Stimulated activated naive CD4-positive, alpha-beta T cell (primary cell): Measurements from ENCODE around the gene OR51F2.
"Not testable (repeated sequence)": the region's sequence is repeated elsewhere in the genome, so short reads cannot be mapped to it uniquely, and the experiment has no call there.

ENCODE experiments used
- DNase-seq, 6 experiments: peaks; one replicate each; lab custom pipeline; 2025; lab: John Stamatoyannopoulos, UW

Gene OR51F2

DNA sequence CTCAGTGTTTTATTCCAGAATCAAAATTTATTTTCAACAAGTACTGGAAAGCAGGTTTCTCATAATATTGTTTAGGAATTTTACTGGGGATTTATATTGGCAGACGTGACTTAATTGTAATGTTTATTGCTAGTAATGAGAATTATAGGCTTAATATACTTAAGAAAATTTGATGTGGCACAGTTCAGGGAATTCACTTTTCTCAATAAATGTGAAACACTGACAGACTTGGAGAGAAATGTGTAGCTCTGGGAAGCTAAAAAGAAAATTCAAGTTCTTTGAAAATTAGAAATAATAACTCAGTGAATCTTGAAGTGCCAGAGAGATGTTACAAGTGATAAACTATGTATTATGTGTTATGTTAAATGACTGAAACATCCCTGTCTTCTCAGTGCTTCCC, at the start of gene OR51F2:
Gene OR51F2, plus strand, starts transcription at position 301 of the 400 bp plus-strand sequence. CDS start 101 bp downstream, outside the sequence.
- no peak for DNase-seq

DNA sequence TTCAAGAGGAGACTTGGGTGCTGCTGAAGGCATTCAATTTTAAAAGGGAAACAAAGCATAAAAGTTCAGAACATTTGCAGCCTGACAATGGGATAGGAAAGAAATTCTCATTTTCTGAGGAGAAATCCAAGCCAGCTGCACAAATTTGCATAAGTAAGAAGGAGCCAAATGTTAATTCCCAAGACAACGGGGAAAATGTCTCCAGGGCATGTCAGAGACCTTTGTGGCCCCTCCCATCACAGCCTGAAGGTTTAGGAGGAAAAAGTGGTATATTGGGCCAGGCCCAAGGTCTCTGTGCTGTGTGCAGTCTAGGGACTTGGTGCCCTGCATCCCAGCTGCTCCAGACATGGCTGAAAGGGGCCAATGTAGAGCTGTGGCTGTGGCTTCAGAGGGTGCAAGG, 38.7 kb upstream of the OR51F2 start:
- no peak for DNase-seq

- no peak for DNase-seq
Measured at GRCh38 chr11:4797206-4797605, 23.9 kb upstream of the OR51F2 start.

DNA sequence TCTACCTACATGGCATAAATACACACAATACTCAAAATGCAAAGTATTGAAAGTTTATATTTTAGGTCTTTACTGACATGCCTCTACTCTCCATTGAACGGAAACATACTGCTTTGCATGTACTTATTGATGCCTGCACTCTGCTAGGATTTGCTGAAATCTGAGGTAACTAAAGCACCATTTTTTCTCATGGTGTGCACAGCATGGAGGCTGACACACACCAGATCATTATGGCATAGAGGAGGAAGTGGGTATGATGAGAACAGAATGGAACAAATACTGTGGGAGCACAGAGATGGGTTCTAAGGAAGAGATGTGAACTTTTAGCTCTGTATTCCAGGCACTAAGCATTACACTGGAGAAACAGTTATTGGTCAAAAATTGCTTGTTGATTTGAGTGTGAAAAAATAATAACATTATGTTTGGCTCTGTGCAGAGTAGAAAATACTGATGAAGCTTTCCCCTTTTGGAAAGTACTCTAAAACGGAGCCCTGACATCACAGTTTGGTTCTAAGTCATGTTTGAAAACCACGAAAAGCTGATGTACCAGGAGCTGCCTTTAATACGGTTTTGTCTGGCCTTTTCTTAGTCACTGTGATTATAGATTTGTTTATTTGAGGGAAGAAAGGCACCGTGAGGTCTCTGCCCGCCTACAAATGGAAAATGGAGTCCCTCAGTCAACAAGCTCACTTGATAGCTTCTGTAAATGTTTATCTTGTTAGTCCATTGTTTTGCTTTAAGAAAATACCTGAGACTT, 22.5 kb upstream of the OR51F2 start:
- no peak for DNase-seq

GRCh38 chr11:4801316-4801715, 19.8 kb upstream of the OR51F2 start:
- not testable (repeated sequence) for DNase-seq

GRCh38 chr11:4804280-4804679, 16.8 kb upstream of the OR51F2 start, which contains the start of gene OR52R1:
Gene OR52R1 (minus strand): TSS chr11:4804380. CDS start chr11:4804380, 0 bp downstream.
- no peak for DNase-seq

- DNase-seq: no peak
Measured at GRCh38 chr11:4808476-4808875, 12.6 kb upstream of the OR51F2 start.

GRCh38 chr11:4809246-4809645, 11.9 kb upstream of the OR51F2 start:
- no peak for DNase-seq

DNA sequence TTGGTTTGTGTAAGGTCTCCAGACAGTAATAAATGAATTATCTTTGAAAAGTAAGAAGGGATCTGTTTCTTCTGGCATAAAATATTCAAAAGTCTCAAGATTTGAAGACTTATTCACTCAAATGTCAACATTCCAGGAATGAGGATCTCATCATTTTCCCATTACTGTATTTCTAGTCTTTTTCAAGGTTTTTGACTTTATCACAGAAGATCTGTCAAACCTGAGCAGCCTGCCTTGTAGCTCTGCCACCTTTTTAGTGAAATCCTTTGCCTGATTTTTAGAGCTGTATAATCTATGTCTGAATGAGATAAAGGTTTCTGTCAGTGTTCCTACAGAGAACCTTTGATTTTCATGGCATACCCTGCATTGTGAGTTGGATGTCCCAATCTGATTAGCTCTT, 4.0 kb downstream of the OR51F2 start:
- DNase-seq: no peak

GRCh38 chr11:4826425-4826824, 5.3 kb downstream of the OR51F2 start:
- DNase-seq: no peak

DNA sequence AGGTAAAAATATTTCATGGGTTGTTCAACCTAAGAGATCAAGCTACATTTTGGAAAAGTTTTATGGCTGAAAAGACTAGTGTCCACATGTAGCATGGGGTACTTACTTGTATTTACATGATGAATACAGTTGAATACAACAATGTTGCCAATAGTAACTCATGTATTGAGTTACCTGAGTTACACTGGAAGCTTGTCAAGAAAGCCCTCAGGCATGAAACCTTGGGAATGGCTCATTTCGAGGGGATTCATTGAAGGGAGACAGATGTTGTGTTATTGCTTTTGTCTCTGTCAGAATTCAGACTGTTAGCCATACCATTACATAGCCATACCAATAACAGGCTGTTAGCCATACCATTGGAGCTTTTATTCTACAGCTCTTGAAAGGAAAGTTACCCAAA, 9.2 kb downstream of the OR51F2 start:
- no peak for DNase-seq

DNA sequence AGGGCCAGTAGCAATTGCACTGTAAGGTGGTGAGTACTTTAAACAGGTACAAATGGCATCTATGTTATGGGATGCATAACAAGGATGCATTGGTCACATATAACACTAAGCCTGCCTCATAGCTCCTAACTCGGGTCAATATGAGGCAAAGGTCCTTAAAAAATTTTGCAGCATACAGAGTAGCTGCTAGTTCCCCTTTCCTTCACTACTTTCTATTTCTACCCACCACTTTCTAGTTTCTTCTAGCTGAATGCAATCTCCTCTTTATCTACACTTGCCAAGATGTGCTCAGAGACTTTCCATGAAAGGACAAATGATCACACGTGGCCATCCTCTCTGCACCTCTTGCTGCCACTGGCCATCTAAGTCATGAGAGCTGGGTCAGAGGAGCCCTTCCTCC, 9.8 kb downstream of the OR51F2 start:
- no peak for DNase-seq

- DNase-seq: no peak
Measured at GRCh38 chr11:4839851-4840549, 18.9 kb downstream of the OR51F2 start.

GRCh38 chr11:4848908-4849532, 27.9 kb downstream of the OR51F2 start, which contains the start of gene OR51S1:
Gene OR51S1 (minus strand): TSS chr11:4849208. CDS start chr11:4849208, 0 bp downstream.
- DNase-seq: no peak

GRCh38 chr11:4851033-4851432, 29.9 kb downstream of the OR51F2 start:
- no peak for DNase-seq

- DNase-seq: not testable (repeated sequence)
Measured at GRCh38 chr11:4854286-4854685, 33.2 kb downstream of the OR51F2 start.

DNA sequence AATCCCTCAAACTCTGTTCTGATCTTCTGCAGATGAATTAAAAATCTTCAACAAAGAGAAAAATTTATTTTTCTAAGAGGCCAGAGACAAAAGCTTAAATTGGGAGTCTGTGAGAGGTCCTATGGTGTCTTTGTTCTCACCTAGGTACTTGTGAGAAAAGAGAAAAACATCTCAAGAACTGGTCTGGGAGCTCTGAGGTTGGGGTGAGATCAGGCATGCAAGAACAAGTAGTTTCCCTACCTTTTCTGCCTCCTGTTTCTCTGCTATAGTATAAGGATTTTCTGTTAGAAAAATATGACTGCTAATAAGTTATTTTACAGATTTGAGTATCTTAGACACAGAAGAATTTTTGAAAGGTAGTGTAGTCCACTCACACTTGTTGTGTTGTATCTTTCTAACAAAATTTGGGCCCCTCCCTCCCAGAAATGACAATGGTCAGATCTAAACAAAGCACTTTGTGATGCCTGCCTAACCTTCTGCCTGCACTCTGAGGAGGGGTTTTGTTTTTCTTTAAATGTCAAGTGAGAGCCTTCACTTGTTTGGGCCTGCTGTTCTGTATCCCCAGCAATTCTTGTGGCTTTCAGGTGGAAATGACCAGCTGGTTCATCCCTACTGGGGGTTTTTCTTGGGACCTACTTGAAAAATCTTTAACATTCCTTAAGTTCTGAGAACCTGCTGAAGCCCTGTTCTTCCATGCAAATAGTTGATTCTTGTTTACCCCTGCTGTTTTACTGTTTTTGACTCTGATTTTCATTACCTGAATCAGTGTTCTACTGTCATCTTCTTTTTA, 41.5 kb downstream of the OR51F2 start:
- no peak for DNase-seq

DNA sequence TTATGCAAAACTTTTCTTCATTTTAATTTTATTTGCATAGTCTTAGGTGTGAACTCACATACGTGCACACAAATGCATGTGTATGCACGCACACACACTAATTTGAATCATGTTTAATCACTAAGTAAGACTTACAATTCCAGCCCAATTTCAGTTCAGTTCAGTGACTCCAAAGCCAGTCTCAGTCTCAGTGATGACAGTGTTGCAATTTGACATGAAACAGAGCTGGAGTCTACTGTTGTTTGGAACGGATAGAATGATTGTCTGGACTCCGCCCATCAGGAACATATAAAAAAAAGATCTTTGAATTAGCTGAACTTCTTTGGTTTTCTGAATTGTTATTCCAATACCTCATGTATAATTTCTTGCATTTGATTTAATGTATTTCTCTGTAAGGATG, 42.8 kb downstream of the OR51F2 start:
- DNase-seq: peak in 1 of 6 experiments; percentile 2

DNA sequence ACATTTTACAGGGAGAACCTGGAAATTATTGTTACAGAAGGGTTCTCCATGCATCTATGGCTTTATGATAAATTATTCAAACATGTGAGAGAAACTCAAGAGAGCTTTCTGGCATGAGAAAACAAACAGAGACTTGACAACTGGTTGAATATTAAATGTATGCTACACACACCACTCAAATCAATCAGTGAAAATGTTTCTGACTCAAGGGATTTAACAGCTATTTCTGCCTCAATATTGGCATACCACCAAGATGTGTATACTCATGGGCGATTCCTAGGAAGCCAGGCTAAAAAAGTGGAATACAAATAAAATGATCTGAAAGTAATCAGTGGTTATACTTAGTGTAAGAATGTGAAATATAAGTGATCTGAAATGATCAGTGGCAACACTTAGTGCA, 44.7 kb downstream of the OR51F2 start:
- no peak for DNase-seq
